OCI-LY1 (cell line): ENCODE data around the gene KDM4B.

ENCODE experiments used
- CTCF ChIP-seq: fragments of 200-600 bp; sonication (generic), shearing (Covaris generic); IDR thresholded peaks from 2 replicates; pipeline ENCODE4 v1.5.1; 2017; ENCODE audit warnings: mild to moderate bottlenecking, antibody characterized with exemption, low read length, moderate library complexity, mixed read lengths
- EZH2 ChIP-seq: fragments of 200-600 bp; sonication (generic), shearing (Covaris generic); IDR thresholded peaks from 2 replicates; pipeline ENCODE4 v1.8.0; 2017; ENCODE audit warnings: borderline replicate concordance, mixed run types, mild to moderate bottlenecking, antibody characterized with exemption, low read length, moderate library complexity, mixed read lengths

GRCh38 chr19:5111051-5111450 lies 142.1 kb downstream of the KDM4B start:
- TF ChIP-seq CTCF (no peak), EZH2 (no peak)
